Erythroblast (primary cell): Measurements from ENCODE around the gene SLC44A1.

ENCODE experiments used
- DNase-seq, 2 experiments: peaks; one replicate each; lab custom pipeline; 2025; lab: John Stamatoyannopoulos, UW
- GATA1 ChIP-seq: IDR thresholded peaks from 2 replicates; pipeline ENCODE4 v1.6.1; 2011; ENCODE audit warnings: low read depth, mild to moderate bottlenecking, control low read depth, low read length, moderate library complexity
- POLR2A ChIP-seq: IDR thresholded peaks from 2 replicates; pipeline ENCODE4 v1.6.1; 2011; ENCODE audit warnings: mild to moderate bottlenecking, low read length

Gene SLC44A1

DNA sequence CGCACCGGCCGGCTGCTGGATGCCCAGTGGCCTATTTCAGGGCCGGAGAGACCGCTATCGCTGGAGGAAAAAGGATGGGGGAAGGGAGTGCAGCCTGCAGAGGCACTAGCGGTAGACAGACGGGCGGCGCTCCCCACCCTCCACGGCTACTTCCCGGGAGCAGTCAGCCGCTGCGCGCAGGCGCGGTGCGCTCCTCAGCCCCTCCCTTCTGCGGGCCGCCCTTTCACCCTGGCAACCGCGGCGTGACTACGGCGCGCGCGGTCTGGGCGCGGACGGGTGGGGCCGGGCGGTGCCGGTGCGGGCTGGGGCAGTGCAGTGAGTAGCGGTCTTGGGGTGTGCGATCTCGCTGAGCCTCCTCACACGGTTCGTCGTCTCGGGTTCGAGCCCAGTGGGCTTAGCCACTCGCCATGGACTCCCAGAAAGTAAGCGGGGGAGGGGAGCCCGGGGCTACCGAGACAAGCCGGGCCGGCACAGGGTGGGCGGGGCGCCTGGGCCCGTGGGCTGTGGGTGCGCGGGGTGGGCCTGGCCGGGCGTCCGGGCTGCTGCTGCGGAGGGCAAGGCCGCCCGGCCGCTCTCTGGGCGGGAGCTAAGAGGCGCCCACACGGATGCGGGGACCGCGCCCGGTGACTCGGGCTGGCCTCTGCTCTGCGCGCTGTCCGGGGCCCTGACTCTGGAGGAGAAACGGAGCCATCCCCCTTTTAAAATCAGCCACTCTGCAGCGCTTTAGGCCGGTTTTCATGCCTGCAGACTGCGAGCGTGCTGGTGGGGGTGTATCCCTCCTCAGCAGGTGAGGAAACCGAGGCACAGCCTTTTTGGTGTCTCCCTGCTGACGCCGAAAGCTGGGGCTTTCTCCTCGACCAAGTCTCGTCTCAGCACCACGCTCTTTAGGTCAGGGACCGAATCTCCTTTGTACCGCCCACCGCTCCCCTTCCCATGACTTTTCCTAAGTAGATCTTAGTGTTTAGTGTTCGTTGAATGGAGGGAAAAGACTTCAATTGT lies 203.7 kb downstream of the SLC44A1 start, which contains the start of gene FSD1L:
Gene FSD1L, plus strand, starts transcription at position 221 of the 999 bp plus-strand sequence. Its CDS starts 187 bp downstream, at position 408.
- peak; percentile 96 to 97 for DNase-seq

GRCh38 chr9:105449081-105449480 lies 204.6 kb downstream of the SLC44A1 start:
- DNase-seq: peak in 1 of 2 experiments; percentile 4
- TF ChIP-seq GATA1 (no peak), POLR2A (no peak)

More for the DNA sequence above, 203.7 kb downstream of the SLC44A1 start, which contains the start of gene FSD1L:
- TF ChIP-seq POLR2A (peak; percentile 75), GATA1 (no peak)

GRCh38 chr9:105452185-105452584 lies 207.7 kb downstream of the SLC44A1 start:
- TF ChIP-seq POLR2A (no peak), GATA1 (no peak)

DNA sequence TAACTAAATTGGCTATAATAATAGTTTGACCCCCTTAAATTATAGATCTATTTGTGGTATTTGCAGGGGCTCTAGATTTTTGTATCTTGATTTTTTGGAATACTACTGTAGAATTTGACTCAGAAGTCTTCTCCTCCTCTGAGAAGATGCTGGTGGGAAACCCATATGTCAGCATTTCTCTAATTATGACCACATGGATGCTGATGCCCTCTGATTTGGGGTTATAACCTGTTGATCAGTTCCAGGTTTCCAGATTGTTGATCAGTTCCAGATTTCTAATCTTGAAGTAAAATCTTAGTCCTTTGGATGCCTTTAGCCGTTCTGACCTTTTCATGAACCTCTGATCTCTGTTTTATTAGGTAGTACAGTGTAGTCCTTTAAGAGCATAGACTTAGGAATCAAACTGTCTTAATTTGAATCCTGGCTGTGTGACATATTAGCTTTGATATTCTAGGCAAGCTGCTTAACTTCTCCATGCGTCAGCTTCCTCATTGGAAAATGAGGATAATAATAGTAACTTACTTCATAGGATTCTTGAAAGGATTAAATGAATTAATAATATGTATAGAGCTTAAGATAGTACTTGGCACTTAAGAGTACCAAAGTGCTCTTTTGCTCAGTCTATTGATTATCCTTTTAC lies 211.5 kb downstream of the SLC44A1 start:
- no peak for DNase-seq
- no peak for TF ChIP-seq GATA1
- TF ChIP-seq POLR2A: no peak

More at GRCh38 chr9:105452185-105452584, 207.7 kb downstream of the SLC44A1 start:
- no peak for DNase-seq

DNA sequence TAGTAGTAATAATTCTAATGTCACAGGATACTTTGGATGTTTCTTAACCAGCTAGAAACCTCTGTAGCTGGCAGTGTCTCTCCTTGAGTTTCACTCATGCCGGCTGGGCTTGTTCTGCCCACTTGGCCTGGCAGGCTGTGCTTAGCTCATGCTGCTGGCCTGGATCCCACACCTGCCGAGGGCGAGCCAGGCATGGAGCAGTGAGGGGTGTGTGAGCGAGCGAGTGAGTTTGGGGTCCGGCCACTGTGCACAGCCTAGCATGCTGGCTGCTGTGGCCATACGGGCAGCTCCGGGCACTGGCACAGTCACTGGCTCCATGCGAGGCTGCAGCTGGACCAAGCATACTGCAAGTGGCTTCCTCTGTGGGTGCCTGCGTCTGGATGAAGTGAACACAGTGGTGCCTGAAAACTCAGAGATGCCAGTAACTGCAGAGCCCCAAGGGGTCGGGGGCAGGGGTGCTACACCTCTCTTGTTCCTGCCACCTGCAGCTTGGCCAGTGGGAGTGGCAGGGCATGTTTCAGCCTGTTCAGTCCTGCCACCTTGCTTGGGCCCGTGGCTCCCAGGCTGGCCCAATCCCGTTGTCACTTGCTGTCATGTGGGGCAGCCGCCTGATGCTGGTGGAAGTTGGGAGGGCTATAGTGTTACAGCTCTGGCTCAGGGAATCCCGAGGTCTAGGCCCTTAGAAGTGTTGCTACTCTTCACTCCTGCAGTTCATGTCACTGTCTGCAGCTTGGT lies 213.3 kb downstream of the SLC44A1 start:
- TF ChIP-seq POLR2A (no peak), GATA1 (no peak)
- DNase-seq: no peak

- peak; percentile 21 to 49 for DNase-seq
- no peak for TF ChIP-seq GATA1
- TF ChIP-seq POLR2A: no peak
Observed at GRCh38 chr9:105458404-105458803, 214.0 kb downstream of the SLC44A1 start.

DNA sequence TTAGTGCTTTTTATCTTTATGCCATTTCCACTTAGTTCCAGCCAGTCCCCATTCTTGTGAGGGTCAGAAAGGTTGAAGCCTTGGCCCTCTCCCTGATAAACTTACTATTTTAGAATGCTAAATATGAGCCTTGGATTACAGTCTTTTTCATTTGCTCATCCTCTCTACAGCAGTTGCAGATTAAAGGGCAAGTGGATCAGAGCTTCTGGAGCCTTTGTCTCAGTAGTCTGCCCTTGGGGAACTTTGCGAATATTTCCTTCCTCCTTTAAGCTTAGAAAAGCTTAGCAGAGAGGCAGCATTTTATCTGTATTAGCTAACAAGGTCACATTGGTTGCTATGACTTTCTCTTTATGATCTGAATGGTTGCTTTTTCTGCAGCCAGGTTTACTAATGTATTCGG lies 214.9 kb downstream of the SLC44A1 start:
- no peak for DNase-seq
- no peak for TF ChIP-seq GATA1

DNA sequence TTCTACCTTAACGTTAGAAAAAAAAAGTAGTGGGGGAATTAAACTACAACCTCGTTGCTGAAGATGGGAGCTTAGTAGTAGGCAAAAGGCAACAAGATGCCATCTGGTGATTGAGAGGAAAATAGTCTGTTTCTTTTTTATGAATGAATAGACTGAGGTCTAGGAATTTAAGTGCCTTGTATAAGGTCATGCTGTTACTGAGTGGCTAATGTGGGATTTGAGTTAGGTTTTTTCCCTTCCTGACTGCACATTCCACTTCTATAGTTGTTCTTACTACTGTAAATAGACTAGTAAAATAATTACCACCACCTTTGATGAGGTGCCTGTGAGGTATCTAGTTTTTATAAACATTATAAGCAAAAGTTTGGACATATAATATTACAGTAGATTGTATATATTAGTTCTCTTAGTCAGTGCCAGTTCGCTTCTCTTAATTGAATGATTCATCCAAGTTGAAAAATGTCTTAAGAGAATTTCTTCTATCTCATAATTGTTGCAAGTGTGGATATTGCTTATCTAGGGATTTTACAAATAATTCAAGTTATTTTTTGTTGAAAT lies 222.5 kb downstream of the SLC44A1 start:
- TF ChIP-seq GATA1: no peak
- no peak for TF ChIP-seq POLR2A
- no peak for DNase-seq

DNA sequence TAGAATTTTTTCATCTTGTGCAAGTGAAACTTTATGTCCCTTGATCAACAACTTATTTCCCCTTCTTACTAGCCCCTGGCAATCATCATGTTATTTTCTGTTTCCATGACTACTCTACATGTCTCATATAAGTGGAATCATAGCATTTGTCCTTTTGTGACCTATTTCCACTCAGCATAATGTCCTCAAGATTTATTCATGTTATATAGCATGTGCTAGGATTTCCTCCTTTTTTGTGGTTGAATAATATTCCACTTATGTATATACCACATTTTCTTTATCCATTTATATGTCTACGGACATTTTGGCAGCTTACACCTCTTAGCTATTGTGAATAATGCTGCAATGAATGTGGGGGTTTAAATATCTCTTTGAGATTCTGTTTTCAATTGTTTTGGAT lies 224.4 kb downstream of the SLC44A1 start:
- TF ChIP-seq GATA1: no peak
- TF ChIP-seq POLR2A: no peak
- no peak for DNase-seq

- no peak for DNase-seq
- TF ChIP-seq POLR2A (no peak), GATA1 (no peak)
Observed at GRCh38 chr9:105473221-105473620, 228.8 kb downstream of the SLC44A1 start.

GRCh38 chr9:105475302-105475701 lies 230.9 kb downstream of the SLC44A1 start:
- peak; percentile 4 to 6 for DNase-seq
- TF ChIP-seq POLR2A: no peak
- no peak for TF ChIP-seq GATA1

DNA sequence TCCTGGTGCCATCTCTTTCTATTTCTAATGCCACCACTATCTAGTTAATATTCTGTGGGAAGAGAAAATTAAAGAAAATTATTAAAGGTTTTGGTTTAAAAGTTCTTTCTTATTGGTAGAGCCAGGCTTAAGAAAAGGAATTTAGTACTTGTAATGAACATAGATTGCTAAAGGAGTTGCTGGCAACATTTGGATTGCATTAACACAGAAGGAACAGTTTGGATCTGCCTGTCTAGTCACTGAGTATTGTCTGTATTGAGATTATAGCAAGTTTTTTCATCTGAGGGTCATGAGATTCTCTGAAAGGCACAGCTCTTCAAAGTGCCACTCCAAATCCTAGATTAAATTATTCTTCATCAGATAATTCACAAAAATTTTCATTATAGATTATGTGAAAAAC lies 235.4 kb downstream of the SLC44A1 start:
- no peak for DNase-seq
- no peak for TF ChIP-seq GATA1
- TF ChIP-seq POLR2A: no peak

- DNase-seq: no peak
- TF ChIP-seq GATA1 (no peak), POLR2A (no peak)
Observed at GRCh38 chr9:105483618-105484017, 239.2 kb downstream of the SLC44A1 start.
